Measurements from ENCODE around the gene ZNF808. TPM values are rescaled to one million over a fixed set of nuclear protein-coding genes. Genes with fewer than 3 reads are reported as not detected.
"Not testable (repeated sequence)": the region's sequence is repeated elsewhere in the genome, so short reads cannot be mapped to it uniquely, and the experiment has no call there.

ZNF808 gene
- total RNA-seq, 2 donors from 2014 or later, result 13.7 to 24.5 TPM

DNA sequence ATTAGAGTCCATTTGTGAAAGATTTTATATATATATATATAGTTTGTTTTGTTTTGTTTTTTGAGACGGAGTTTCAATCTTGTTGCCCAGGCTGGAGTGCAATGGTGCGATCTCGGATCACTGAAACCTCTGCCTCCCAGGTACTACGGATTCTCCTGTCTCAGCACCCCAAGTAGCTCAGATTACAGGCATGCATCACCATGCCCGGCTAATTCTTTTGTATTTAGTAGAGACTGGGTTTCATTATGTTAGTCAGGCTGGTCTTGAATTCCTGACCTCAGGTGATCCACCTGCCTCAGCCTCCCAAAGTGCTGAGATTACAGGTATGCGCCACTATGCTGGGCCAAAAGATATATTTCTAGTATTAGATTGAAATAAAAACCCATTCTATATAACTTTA is 38.7 kb downstream of the ZNF808 start:
- ATAC-seq (ENCODE audit: insufficient number of reproducible peaks, low FRiP score, low read depth) (no peak), DNase-seq (ENCODE audit: low spot score) (no peak)
- Histone ChIP-seq H3K27me3 (replicated peaks; ENCODE audit: insufficient read depth) (no peaks in the 10 kb centered on the region), H3K4me3 (no peak overlapping the region), H3K9me3 (peaks cover 28% of the 10 kb centered on the region), H3K4me1 (ENCODE audit: control insufficient read depth in 1 of 2, low read depth in 2 of 2) (peaks cover 7 to 13% of the 10 kb centered on the region in 2 donors), H3K27ac (no peak overlapping the region), H3K36me3 (peaks cover 7% of the 10 kb centered on the region)
- no peak for TF ChIP-seq CTCF (IDR thresholded peaks at IDR 0.05)

- Histone ChIP-seq H3K27ac (no peak overlapping the region), H3K4me3 (no peak overlapping the region), H3K4me1 (ENCODE audit: control insufficient read depth in 1 of 2, low read depth in 2 of 2) (peaks cover 11 to 14% of the 10 kb centered on the region in 2 donors), H3K36me3 (peaks cover 3% of the 10 kb centered on the region), H3K27me3 (replicated peaks; ENCODE audit: insufficient read depth) (no peaks in the 10 kb centered on the region), H3K9me3 (peaks cover 24% of the 10 kb centered on the region)
- DNase-seq (ENCODE audit: low spot score), result no peak
- no peak for ATAC-seq (ENCODE audit: insufficient number of reproducible peaks, low FRiP score, low read depth)
- no peak for TF ChIP-seq CTCF (IDR thresholded peaks at IDR 0.05)
Measured at GRCh38 chr19:52566588-52566987, 39.1 kb downstream of the ZNF808 start.

- DNase-seq (ENCODE audit: low spot score), result no peak
Measured at GRCh38 chr19:52567921-52568320, 40.5 kb downstream of the ZNF808 start.

GRCh38 chr19:52569638-52569999 is 42.2 kb downstream of the ZNF808 start:
- ATAC-seq (ENCODE audit: insufficient number of reproducible peaks, low FRiP score, low read depth); H3K9me3 ChIP-seq; H3K27me3 ChIP-seq (replicated peaks; ENCODE audit: insufficient read depth); H3K36me3 ChIP-seq: not testable (repeated sequence)
- peaks cover 11 to 14% of the 10 kb centered on the region in 2 donors for H3K4me1 ChIP-seq (ENCODE audit: control insufficient read depth in 1 of 2, low read depth in 2 of 2)
- DNase-seq (ENCODE audit: low spot score), result peak; percentile 11
- H3K4me3 ChIP-seq, result peak overlapping the region; percentile 83
- peak overlapping the region; percentile 86 to 93 for H3K27ac ChIP-seq

More at GRCh38 chr19:52567921-52568320, 40.5 kb downstream of the ZNF808 start:
- Histone ChIP-seq H3K9me3 (peaks cover 15% of the 10 kb centered on the region), H3K27ac (no peak overlapping the region), H3K36me3 (no peaks in the 10 kb centered on the region), H3K4me3 (no peak overlapping the region), H3K27me3 (replicated peaks; ENCODE audit: insufficient read depth) (no peaks in the 10 kb centered on the region), H3K4me1 (ENCODE audit: control insufficient read depth in 1 of 2, low read depth in 2 of 2) (peaks cover 11 to 14% of the 10 kb centered on the region in 2 donors)
- TF ChIP-seq CTCF (IDR thresholded peaks at IDR 0.05), result no peak
- no peak for ATAC-seq (ENCODE audit: insufficient number of reproducible peaks, low FRiP score, low read depth)

DNA sequence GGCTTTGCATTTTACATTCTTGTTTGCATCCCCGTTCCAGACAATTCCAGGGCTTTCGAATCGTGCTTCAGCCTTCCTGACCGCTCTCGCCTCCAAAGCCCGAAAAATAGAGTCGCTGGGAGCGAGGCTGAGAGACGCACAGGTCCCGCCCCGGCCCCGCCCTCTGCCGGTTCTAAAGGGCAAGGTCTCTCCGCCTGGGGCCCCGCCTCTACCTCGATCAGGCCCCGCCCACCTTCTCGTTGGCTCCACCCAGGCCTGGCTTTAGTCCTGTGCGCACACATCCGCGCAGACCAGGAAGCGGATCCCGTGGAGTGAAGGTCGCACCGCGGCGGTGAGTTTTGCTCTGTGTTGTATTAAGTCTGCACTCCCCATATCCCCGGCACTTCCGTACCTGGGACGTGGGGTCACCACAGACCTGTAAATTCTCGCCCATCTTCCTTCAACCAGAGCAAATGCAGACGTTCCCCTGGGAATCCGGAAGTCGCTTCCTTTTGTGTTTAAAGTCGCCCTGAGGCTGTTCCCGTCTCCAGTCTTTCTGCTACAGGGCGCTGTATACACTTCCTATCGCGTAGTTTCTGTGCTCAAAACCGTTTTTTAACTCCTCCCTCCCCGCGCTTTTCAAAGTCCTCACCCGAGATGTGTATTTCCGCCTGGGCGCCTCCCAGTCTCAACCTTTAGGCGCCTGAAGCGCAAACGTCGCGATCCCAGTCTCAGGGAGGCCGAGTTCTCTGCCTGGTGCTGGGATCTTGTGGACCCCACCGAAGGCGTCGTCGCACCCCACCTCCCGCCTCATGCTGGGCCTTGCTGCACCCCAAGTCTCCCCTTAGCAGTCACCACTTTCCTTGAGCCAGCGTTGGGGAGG is 42.8 kb downstream of the ZNF808 start, which contains the start of gene ZNF701:
ZNF701 (plus strand) TSS at position 288 of the 862 bp plus-strand sequence. CDS start 3,861 bp downstream, outside the sequence.
- peak within 1 kb of the TSS; percentile 83 for H3K4me3 ChIP-seq
- H3K4me1 ChIP-seq (ENCODE audit: control insufficient read depth in 1 of 2, low read depth in 2 of 2), result peaks cover 11 to 14% of the 10 kb centered on the region in 2 donors
- H3K9me3 ChIP-seq, result peaks cover 3% of the 10 kb centered on the region

More for the DNA sequence above, 42.8 kb downstream of the ZNF808 start, which contains the start of gene ZNF701:
- TF ChIP-seq CTCF (IDR thresholded peaks at IDR 0.05), result peak; percentile 45
- Histone ChIP-seq H3K27ac (peak within 1 kb of the TSS; percentile 86 to 93), H3K27me3 (replicated peaks; ENCODE audit: insufficient read depth) (no peaks in the 10 kb centered on the region), H3K36me3 (peaks cover 5% of the 10 kb centered on the region)
- DNase-seq (ENCODE audit: low spot score) (peak; percentile 82), ATAC-seq (ENCODE audit: insufficient number of reproducible peaks, low FRiP score, low read depth) (peak; percentile 98)

Data from thoracic aorta (tissue), 2 donors.